HG02970 (cell line): ENCODE results near the gene LORICRIN.
A peak's percentile ranks its signal among the peaks of the same experiment; 100 is the strongest.
"Not testable (repeated sequence)": the region's sequence is repeated elsewhere in the genome, so short reads cannot be mapped to it uniquely, and the experiment has no call there.

ENCODE experiments used
- ATAC-seq: cut with Tn5 transposase; IDR thresholded peaks from one replicate; pipeline ENCODE4 v1.9.1; 2021; ENCODE audit warnings: mild to moderate bottlenecking, moderate library complexity, moderate number of reproducible peaks; ENCODE audit not compliant: unreplicated experiment, low FRiP score

Gene LORICRIN

DNA sequence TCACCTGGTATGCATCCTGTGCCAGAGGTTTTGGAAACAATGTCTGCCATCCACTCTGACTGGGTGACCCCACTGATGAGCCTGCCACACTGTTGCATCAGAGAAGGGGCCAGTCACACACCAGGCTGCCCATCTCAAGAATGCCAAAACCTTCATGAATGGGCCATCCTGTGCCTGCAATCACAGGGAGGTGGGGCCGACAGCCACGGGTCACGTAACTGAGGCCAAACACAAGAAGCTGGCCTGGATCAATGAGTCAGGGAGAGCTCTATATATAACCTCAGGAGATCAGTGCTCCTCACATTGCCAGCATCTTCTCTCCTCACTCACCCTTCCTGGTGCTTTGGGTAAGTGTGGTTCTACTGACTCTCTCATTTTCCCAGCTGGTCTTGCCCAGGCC is at the start of gene LORICRIN:
Gene LORICRIN, plus strand, starts transcription at position 301 of the 400 bp plus-strand sequence. CDS start 1,263 bp downstream, outside the sequence.
- no peak for ATAC-seq

DNA sequence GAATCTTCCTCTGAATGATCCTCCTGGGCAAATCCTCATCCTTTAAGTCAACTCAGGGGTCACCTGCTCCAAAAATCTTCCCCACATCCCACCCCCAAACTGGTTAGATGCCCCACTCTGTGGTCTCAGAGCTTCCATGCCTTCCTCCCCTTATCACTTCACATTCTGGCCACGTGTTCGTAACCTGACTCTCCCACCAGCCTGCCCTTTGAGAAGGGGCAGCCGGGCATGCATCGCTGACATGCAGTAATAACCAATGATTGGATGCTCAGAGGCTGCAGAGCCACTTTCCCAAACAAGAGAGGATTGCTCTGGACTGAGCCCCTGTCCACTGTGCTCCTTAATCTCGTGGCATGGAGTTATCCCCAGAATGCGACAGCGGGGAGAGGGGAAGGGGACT is 49.3 kb upstream of the LORICRIN start:
- ATAC-seq, result no peak

- no peak for ATAC-seq
These were observed 47.3 kb upstream of the LORICRIN start for GRCh38 chr1:153212201-153212600.

- no peak for ATAC-seq
These were observed 46.0 kb upstream of the LORICRIN start for GRCh38 chr1:153213519-153213918.

GRCh38 chr1:153217212-153217611 is 42.3 kb upstream of the LORICRIN start, which contains the start of gene PRR9:
PRR9 (plus strand) TSS chr1:153217584; CDS start chr1:153218145, 561 bp downstream.
- no peak for ATAC-seq

GRCh38 chr1:153217744-153218416 is 41.6 kb upstream of the LORICRIN start:
- ATAC-seq, result no peak

GRCh38 chr1:153220606-153221303 is 38.7 kb upstream of the LORICRIN start:
- no peak for ATAC-seq

DNA sequence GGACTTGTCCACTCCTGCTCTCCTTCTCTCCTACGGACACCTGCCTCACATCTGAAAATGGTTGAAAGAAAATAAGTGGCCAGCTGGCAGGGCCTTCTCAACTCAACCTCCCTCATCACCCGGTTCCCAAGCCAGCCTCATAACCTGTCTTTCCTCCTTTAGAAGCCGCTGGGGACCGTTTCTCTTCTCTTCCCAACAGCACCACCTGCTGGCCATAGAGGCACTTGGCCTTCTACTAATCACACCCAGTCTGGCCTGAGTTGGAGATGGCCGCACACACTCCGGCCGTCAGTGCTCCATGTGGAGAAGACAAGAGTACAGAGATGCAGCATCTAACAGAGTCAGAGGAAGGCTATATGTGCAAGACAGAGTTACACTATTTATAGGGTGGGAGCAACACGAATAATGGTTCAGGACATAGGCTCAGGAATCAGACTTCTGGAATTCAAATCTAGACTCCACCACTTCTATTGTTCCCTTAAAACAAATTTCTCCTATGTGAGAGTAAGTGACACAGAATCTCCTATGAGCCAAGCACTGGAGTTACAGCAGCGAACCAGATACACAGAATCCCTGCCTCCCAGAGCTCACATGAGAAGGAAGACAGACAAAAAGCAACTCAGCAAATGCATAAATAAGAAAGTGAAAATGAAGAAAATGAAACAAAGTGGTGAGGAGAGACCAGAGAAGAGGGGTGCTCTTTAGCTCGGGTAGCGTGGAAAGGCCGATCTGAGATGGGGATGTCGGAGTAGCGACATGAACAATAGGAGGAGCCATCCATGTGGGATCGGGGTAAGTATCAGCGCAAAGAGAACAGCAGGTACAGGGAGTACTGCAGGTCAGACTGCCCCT is 36.2 kb upstream of the LORICRIN start:
- ATAC-seq, result peak; percentile 57

DNA sequence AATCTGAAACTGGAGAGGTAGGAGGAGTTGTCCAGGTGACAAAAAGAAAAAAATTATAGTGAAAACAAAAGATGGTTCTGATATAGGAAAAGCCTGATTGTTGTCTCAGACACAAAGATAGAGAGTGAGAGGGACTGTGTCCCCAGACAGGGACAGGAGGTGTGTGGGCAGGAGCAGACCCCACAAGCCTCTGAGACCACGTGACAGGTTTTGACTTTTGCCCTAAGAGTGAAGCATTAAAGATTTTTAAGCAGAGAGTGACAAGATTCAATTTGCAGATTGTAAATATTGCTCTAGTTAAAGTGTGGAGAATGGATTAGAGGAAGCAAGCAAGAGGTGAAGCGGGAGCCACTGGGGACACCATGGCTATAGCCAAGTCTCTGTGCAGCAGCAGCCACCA is 31.7 kb upstream of the LORICRIN start:
- no peak for ATAC-seq

GRCh38 chr1:153228491-153228890 is 31.0 kb upstream of the LORICRIN start:
- no peak for ATAC-seq

DNA sequence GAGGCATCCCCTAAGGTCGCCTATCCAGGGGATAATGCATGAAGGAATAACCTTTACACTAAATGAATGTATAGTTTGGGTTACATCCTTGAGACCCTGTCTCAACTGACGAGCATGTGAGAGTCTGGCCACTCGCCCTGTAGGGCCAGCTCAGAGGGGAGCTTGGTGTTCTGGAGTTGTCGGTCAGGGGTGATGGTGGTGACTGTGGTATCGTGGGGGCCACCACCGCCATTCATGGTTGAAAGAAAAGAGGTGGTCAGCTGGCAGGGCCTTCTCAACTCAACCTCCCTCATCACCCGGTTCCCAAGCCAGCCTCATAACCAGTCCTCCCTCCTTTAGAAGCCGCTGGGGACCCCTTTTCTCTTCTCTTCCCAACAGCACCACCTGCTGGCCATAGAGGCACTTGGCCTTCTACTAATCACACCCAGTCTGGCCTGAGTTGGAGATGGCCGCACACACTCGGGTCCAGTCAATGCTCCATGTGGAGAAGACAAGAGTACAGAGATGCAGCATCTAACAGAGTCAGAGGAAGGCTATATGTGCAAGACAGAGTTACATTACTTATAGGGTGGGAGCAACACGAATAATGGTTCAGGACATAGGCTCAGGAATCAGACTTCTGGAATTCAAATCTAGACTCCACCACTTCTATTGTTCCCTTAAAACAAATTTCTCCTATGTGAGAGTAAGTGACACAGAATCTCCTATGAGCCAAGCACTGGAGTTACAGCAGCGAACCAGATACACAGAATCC is 30.2 kb upstream of the LORICRIN start:
- ATAC-seq, result not testable (repeated sequence)

- no peak for ATAC-seq
These were observed 28.1 kb upstream of the LORICRIN start for GRCh38 chr1:153231363-153231762.

- no peak for ATAC-seq
These were observed 27.7 kb upstream of the LORICRIN start for GRCh38 chr1:153231785-153232184.

GRCh38 chr1:153232553-153232952 is 26.9 kb upstream of the LORICRIN start:
- ATAC-seq, result no peak

DNA sequence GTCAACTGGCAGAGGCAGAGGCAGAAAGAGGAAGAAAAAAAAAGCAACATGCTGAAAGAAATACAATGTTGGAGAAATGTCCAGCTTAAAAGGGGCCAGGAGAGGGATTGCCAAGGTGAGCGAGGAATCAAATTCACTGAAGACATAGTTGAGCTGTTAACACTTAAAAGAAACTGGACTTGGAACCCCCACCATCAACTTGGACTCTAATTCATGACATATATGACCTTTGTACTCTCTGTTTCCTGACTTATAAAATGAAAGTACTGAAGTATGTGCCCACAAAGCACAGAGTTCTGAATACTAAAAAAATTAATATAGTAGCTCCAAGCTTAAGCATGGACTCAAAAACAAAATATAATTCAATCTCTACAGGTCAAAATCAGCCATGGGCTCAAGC is 26.0 kb upstream of the LORICRIN start:
- no peak for ATAC-seq

DNA sequence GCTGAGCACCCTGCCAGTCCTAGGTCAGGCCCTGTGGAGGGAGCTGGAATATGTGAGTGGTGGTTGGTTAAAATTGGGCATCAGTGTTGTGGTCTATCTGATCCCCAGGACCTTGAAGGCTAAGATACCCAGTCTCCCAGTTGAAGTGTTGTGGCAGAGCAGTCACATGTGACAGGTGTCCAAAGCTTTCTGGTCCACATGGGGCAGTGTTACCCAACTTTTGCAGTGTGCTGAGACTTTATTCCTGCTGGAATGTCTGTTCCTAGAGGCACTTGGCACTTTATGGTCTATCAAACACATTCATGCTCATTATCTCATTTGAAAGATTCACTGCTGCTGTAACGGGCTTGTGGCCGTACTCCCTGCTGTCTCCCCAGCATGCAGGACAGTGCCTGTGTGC is 21.0 kb upstream of the LORICRIN start:
- ATAC-seq, result no peak

DNA sequence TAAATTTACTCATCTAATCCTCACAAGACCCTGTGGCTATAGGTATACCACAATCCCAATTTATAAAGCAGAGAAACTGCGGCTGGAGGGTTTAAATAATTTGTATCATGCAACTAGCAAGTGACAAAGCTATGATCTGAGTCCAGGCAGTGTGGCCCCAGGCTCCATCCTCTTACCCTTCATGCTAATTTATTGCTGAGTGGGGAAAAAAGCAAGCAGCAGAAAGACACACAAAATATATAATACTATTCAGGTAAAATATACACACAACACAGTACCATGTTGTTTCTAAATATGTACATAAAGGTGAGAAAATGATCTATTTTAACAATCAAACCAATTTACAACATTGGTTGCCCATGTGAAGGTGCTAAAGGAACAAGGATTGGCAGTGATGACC is 17.3 kb upstream of the LORICRIN start:
- ATAC-seq, result no peak

DNA sequence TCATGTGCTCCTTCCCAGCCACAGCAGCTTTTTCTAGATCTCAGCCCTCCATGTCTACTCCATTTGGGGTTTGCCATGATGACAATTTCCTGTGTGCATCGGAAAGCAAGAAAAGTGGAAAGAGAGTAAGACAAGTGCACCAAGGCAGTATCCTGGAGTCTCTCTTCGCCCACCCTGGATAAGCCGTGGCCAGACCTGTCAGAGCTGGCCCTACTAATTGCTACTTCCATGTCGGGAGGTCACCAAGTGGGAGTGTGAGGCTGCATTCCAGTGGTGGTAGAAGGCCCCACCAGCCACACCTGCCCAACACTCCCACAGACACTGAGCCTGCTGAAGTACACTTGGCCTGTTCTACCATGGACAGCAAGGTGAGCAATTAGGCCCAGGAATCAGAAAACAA is 14.0 kb upstream of the LORICRIN start:
- no peak for ATAC-seq

DNA sequence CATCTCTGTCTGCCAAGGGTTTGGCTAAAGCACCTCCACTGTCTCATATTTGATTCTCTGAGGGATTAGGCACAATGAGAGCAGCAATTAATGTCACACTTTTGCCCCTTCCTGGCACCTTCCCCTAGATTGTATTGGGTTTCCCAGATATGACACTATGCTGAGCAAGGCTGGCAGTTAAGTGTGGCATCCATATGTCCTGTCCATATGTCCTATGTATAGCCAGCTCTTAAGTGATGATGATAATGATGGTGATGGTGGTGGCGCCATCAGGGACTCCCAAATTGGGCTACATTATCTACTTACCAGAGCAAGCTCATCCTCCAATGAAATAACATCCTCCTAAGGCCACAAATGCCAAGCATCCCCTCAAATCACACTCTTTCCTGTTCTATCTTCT is 13.5 kb upstream of the LORICRIN start:
- no peak for ATAC-seq

GRCh38 chr1:153246825-153247224 is 12.7 kb upstream of the LORICRIN start:
- no peak for ATAC-seq
